Measurements from ENCODE around the gene MYL9.
"Not testable (repeated sequence)": the region's sequence is repeated elsewhere in the genome, so short reads cannot be mapped to it uniquely, and the experiment has no call there.

Gene MYL9

DNA sequence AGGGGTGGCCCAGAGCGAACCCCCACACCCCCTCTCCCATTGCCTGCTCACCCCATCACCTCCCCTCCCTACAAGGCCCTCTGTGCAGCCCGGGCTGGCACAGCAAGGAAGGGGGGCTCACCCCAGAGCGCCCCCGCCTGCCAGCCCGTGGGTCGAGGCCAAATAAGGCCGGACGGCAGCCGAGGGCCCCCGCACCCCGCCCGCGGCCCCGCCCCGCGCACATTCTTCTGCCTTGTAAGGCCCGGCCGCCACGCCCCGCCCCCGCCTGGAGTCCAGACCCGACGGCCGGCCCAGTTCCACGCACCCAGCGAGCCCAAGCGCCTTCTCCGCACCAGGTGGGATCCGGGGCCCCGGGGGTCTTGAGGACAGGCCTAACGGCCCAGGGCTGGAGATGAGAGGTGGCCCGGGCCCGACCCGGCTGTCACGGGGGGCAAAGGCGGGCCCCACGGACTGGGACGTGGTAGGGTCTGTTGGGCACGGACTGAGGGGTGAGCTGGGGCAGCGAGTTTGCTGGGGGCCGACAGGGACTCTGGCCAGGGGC is at the start of gene MYL9:
MYL9 (plus strand) TSS at position 293 of the 541 bp plus-strand sequence. CDS start 3,366 bp downstream, outside the sequence.
- DNase-seq (ENCODE audit: low read depth): no peak

DNA sequence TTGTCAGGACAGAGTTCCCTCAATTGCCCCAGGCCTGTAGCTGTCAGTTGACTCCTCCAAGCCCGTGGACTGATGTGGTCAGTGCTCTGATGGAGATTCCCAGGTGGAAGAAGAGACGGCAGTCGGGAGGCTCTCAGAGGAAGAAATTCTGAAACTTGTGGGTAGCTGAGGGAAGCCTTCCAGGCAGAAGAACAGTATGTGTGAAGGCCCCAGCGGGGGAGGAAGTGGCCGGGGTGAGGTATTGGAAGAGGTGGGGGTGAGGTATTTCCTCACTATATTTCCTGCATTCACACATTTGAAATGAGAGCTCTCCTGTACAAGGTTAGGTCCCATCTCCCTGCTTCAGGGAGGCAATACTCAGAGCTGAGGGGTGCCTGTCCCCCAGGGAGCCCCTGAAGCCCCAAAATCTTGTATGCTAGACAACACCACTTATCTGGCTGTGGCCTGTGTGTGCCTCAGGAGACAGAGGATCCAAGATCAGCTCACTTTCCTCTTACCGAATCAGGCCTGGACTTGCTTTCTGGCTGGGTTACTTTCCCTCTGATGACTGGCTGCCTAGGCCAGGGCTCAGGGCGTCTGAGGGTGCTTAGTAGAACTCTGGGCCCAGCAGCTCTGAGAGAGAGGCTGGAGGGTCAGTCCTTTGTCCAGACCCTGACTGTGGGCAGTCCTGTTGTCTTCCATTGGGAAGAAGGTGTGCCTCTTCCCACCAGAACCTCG is 49.3 kb upstream of the MYL9 start:
- DNase-seq (ENCODE audit: low read depth): peak; percentile 27

DNA sequence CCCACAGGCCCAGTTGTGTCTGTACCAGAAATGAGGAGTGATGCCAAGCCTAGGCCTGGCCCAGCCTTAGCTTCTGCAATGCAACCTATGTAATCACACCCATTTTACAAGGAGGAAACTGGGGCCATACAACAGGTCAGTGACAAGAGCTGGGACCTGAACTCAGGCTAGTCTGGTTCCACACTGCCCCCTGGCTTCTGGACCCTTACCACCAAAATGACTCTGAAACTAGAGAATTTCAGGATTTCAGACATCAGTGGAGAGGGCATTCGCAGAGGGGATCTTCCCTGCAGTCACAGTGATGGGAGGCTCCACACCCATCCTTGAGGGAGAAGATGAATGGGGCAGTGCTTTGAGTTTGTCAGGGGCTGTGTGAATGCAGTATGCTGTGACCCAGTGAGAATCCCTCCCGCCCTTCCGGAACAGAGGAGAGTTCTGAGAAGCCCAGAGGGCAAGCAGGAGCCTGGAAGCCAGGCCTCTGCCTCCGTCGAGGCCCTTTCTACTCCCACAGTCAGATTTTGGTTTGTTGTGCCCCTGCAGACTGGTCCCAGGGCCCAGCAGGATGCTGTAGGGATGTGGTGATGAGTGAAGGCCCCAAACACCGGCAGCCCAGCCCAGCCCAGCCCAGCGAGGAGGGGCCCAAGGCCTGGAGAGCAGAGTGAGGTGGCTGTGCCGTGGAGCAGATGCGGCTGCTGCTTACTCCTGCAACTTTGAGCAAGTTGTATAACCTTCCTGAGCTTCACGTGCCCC is 48.1 kb upstream of the MYL9 start:
- no peak for DNase-seq (ENCODE audit: low read depth)

DNA sequence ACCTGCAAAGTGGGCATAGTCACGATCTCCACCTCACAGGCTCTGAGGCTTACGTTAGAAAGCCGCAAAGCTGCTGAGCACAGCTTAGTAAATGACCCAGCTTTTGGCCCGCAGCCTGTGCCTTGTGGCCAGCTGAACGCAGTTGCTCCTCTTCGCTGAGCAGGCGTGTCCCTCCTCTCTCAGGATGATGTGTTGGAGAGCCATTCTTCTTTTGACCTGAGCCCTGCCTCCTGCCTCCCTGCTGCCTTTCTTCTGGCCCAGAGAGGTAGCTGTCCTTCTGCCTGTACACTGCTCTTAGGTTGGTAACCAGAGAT is 47.6 kb upstream of the MYL9 start:
- no peak for DNase-seq (ENCODE audit: low read depth)

DNA sequence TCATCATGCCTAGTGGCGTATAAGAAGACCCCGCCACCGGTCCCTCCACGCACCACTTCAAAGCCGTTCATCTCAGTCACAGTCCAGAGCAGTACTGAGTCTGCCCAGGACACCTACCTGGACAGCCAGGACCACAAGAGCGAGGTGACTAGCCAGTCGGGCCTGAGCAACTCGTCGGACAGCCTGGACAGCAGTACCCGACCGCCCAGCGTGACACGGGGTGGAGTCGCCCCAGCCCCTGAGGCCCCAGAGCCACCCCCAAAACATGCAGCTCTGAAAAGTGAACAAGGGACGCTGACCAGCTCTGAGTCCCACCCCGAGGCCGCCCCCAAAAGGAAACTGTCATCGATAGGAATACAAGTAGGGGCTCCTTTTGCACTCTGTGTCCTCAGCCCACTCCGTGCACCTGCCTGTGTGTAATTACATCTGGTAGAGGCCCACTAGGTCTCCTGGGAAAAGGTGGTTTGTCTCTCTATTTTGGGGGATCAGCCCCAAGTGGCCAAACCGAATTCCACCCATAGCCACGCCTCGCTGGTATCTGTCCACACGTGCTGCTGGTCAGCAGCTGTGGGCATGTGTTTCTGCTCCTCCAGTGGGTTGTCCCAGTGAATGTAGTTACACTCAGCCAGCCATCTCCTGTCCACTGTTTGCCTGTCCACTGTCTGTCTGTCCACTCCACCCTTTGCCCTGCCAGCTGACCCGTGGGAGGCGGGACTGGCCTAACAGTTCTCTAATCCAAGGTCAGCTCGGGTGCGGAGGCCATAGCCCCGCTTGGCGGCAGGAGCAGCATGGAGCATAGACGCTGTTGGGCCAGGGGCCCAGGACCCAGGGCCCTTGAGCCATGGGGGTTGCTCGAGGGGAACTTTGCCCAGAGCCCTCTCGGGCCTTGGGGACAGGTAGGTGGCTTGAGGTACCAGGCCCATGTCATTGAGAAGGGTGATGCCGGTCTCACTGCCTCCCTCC is 44.3 kb upstream of the MYL9 start:
- DNase-seq (ENCODE audit: low read depth): no peak

DNA sequence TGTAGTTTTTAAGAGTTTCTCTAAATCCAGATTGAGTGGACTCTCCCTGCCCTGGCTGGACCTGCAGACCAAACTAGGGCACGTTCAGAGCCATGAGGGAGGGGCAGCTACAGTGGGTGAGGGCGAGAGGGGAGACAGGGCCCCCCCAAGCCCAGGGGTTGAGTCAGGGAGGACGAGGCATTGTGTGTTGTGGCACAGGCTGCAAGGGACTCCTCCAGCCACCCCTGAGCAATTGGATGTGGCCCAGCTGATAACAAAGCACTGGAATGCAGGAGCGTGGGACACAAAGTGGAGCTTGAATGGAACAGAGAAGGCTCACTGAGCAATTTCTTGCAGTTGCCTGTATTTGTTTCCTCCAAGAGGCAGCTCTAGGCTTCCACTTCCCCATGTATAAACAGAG is 43.5 kb upstream of the MYL9 start:
- DNase-seq (ENCODE audit: low read depth): no peak

DNA sequence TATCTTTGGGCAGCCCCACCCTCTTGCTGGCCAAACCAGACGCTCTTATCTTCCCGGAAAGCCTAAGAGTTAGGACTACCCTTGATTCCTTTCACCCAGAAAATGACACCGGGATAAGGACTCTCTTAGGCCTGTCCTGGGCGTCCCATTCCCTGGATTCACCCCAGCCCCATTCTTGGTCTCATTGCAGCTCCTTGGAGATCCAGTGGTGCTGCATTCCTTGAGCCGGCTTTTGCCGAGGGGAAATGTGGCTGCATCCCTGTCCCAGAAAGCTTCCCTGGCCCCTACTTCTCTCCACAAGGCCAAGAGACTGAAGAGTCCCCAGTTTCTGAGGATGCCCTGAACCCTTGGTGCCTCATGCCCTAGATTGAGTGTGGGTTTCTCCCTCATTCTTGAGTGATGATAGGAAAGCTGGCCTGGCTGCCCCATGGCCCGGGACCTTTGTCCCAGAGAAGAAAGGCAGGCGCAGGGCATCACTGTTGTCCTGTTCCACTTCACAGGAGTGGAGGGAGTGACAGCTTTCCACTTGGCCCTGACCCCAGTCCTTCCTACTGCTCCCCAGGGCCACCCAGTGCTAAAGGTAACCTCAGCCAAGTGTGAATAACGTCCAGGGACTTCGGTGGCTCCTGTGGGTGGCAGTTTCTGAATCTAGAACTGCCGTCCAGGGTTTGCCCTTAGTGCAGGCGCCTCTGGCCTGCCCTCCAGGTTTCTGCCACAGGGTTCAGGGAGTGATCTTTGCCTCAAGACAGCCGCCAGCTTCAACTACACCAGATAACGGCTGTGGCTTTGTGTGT is 42.7 kb upstream of the MYL9 start:
- DNase-seq (ENCODE audit: low read depth): no peak

DNA sequence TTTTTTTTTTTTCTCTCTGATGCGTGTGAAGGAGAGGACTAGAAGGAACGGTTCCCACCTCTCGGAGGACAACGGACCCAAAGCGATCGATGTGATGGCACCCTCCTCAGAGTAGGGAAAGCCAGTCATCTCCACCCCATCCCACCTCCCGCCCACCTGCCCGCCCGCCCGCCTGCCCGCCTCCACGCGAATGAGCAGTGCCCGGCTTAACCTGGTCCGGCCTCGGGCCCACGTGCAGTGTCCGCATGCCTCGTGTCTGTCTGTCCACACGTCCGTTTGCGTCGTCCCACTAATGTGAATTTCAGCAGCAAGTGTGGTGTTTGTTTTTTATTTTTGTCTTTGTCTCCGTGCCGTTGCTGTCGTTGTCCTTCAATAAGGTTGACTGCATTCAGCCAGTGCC is 42.1 kb upstream of the MYL9 start:
- DNase-seq (ENCODE audit: low read depth): no peak

DNA sequence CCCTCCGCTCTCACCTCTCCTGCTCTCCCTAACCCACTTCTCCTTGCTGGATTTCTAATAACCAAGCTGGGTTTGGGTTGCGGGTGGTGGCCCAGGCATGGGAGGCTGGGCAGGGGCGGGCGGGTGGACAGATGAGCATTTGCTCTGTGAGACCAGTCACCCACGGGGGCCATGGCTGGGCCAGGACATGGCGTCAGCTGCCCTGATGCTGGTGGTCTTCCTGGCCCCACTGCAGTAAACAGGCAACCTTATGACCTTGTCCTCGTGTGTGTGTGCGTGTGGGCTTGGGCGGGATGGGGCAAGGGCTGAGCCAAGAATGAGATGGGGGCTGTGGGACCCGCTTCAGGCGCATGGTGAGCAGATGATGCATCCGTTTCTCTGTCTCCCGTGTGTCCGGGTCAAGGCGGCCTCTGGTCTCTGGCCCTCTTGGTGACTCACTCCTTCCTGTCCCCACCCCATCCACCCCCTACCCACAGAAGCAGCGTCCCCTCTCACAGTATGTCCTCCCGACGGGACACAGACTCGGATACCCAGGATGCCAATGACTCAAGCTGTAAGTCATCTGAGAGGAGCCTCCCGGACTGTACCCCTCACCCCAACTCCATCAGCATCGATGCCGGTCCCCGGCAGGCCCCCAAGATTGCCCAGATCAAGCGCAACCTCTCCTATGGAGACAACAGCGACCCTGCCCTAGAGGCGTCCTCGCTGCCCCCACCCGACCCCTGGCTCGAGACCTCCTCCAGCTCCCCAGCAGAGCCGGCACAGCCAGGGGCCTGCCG is 41.4 kb upstream of the MYL9 start:
- DNase-seq (ENCODE audit: low read depth): no peak

DNA sequence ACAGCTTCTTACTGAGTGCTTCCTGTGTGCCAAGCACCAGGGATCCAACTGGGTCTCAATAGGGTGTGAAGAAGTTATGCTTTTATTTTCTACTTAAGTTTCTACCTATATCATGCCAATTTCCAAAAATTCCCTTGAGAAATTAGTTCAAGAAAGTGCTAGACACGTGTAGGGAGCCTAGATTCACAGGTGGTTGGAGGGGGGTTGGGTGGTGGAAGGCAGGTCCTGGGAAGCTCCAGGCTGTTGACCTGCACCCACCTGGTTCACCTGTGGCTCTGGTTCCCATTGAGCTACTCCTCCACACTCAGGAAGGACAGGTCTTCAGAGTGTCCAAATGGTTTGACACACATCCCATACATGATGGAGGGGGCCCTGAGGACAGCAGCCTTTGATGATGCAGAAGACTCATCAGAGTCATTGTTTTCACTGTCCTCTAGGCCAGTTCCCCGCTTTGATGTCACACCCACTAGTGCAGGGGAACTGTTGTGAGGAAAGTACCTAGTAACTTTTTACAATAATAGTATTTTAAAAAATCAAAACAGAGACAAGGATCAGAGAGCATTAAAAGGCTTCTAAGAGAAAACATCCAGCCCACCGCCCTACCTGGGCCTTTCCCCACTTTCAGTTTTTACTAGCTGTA is 39.8 kb upstream of the MYL9 start:
- no peak for DNase-seq (ENCODE audit: low read depth)

DNA sequence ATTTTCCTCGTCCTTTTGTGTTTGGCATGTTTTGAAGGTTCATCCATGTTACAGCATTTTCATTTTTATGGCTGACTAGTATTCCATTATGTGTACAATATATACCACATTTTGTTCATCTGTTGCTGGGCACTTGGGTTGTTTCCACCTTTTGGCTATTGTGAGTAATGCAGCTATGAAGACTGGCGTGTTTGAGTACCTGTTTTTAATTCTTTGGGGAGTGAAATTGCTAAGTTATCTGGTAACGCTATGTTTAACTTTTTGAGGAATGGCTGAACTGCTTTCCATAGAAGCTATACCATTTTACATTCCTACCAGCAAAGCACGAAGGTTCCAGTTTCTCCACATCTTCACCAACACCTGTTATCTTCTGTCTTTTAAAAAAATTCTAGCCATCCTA is 37.0 kb upstream of the MYL9 start:
- no peak for DNase-seq (ENCODE audit: low read depth)

DNA sequence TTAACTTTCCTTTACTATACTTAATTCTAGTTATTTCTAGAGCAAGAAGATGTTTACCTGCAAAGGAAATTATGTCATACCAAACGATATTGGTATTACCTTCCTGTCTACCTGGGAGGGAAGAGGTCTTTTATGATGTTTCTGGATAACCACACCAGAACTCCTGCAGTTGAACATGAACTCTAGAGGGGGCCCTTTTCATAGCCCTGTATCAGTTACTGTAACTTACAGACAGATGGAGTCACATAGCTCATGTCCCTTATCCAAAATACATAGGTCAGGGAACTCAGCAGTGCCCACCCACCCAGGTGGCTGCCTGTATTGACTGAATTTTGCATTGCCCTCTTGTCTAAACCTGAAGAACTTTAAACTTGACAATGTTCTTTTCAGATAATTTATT is 35.1 kb upstream of the MYL9 start:
- no peak for DNase-seq (ENCODE audit: low read depth)

DNA sequence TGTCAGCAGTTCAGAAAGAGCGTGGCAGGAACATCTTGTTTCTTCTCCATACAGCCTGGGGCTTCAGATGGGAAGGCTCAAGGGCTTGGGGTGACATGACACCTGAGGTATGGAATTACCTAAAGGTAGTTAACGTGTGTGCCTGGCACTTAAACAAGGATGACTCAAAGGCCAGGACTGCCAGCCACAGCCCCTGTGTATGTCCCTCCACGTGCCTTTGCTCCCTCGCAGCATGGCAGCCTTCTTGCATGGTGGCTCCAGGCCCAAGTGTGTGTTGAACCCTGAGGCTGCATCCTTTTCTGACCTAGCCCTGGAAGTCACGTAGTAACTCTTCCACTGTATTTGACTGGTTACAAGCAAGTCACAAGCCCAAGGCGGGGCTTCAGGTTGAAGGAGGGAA is 33.6 kb upstream of the MYL9 start:
- DNase-seq (ENCODE audit: low read depth): no peak

DNA sequence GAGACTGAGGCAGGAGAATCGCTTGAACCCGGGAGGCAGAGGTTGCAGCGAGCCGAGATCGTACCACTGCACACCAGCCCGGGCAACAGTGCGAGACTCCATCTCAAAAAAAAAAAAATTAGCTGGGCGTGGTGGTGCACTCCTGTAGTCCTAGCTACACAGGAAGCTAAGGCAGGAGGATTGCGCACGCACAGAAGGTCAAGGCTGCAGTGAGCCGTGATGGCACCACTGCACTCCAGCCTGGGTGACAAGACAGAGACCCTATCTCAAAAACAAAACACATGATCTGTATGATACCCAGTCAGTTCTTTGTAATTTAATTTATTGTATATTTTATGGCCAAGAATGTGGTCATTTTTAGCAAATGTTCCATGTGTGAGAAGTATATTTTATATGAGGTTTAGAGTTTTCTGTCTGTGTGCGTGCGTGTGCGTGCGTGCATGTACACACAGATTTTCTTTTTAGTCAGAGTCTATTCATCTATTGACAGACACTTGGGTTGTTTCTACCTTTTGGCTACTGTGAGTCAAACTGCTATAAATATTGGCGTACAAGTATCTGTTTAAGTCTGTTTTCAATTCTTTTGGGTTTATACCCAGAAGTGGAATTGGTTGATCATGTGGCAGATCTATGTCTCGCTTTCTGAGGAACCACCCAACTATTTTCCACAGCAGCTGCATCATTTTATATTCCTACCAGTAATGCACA is 22.2 kb upstream of the MYL9 start:
- DNase-seq (ENCODE audit: low read depth): no peak

DNA sequence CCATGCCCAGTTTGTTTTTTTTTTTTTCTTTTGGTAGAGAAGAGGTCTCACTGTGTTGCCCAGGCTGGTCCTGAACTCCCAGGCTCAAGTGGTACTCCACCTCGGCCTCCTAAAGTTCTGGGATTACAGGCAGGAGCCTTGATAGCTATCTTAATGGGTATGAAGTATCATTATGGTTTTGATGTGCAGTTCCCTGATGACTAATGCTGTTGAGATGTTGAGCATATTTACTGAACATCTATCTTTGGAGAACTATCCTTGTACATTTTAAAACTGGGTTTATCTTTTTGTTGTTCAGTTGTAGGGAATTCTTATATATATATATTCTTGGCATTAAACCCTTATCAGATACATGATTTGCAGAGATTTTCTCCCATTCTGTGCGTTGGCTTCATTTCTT is 21.4 kb upstream of the MYL9 start:
- no peak for DNase-seq (ENCODE audit: low read depth)

DNA sequence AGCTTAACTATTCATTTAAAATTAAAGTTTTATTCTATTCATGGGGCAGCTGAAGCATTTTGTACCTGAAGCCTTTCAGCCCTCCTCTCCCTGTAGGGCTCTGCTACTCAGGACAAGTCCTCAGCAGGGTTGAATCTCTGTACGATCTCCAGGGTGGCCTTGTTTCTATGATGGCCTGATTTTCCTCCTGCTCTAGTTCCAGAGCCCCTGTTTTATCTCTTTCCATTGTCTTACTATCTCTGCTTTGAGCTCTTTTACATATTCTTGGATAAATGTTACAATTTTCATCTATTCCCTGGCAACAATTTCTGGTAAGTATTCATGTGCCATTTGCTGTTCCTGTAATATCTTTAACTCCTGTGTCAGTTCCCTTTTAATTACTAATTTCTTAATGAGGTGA is 19.8 kb upstream of the MYL9 start:
- no peak for DNase-seq (ENCODE audit: low read depth)

DNA sequence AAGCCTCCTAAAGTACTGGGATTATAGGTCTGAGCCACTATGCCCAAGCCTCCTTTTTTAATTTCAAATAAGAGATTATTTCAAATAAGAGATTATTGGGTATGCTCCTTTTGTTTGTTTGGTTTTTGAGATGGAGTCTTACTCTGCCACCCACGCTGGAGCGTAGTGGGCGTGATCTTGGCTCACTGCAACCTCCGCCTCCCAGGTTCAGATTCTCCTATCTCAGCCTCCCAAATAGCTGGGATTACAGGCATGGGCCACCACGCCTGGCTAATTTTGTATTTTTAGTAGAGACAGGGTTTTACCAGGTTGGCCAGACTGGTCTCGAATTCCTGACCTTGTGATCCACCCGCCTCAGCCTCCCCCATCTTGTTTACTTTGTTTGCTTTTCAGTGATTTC is 18.9 kb upstream of the MYL9 start:
- DNase-seq (ENCODE audit: low read depth): not testable (repeated sequence)

DNA sequence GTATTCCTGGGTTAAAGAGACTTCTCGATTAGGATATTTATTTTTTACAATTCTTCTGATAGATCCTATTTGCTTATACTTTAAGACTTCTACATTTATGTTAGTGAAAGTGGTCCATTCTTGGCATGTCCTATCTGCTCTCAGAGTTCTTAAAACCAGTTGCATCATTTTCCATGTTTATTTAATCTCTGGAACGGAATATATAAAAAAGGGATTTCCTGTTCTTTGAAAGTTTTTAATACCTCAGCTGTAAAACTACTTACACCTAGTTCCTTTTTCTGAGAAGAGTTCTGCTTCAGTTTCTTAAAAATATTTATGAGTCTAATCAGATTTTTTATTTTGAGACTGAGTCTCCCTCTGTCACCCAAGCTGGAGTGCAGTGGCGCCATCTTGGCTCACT is 18.0 kb upstream of the MYL9 start:
- no peak for DNase-seq (ENCODE audit: low read depth)

DNA sequence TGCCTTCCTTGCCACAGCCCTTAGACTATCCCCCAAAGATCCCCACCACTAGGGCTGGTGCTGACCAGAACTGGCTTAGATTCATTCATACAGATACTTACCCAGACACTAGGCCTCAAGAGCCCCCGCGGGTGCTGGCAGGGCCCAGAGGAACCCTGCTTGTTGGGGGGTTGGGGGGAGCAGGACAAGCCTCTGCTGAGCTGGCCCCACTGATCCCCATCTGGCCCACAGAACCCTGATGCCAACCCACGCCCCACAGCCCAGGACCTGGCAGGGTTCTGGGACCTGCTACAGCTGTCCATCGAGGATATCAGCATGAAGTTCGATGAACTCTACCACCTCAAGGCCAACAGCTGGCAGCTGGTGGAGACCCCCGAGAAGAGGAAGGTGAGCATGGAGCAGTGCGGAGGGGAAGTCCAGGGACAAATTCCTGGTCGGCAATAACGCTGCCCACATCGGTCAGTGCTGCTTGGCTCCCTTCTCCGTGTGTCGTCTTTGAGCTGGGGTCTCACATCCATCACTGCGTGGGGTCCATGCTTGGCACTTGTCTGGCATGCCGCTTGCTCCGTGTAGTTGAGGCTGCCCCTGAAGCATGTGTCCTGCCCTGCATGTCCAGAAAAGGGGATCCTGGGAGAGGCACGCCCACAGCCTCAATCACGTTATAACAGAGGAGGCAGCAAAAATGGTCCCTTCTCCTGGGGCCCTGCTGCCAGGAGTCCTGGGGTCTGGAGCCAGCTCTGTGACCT is 15.5 kb upstream of the MYL9 start:
- no peak for DNase-seq (ENCODE audit: low read depth)
